Immature natural killer cell (primary cell): ENCODE results near the gene PRPF6. TPM values are rescaled to one million over a fixed set of nuclear protein-coding genes. Genes with fewer than 3 reads are reported as not detected.
A peak's percentile ranks its signal among the peaks of the same experiment; 100 is the strongest.

Experiments
- DNase-seq, 3 donors: peaks; one replicate each; pipeline ENCODE4 v3.0.0; 2022; ENCODE audit warnings: mixed read lengths in 1 of 3
- H3K27ac Mint-ChIP-seq, 6 donors: one replicate each; pipeline ENCODE4 v1.8.0; 2020; ENCODE audit warnings: mixed read lengths in 6 of 6, mild to moderate bottlenecking in 5 of 6, inconsistent platforms in 4 of 6, moderate library complexity in 3 of 6
- H3K27me3 Mint-ChIP-seq, 3 donors: one replicate each; pipeline ENCODE4 v1.8.0; 2020 to 2021; ENCODE audit warnings: low read depth in 3 of 3, mild to moderate bottlenecking in 3 of 3, mixed read lengths in 3 of 3, moderate library complexity in 3 of 3, inconsistent platforms in 1 of 3
- H3K36me3 Mint-ChIP-seq, 3 donors: one replicate each; pipeline ENCODE4 v1.8.0; 2020; ENCODE audit warnings: mixed read lengths in 3 of 3, inconsistent platforms in 2 of 3, mild to moderate bottlenecking in 2 of 3
- H3K4me1 Mint-ChIP-seq, 2 donors: one replicate each; pipeline ENCODE4 v1.8.0; 2020; ENCODE audit warnings: inconsistent platforms in 2 of 2, mild to moderate bottlenecking in 2 of 2, mixed read lengths in 2 of 2, moderate library complexity in 1 of 2
- H3K4me3 Mint-ChIP-seq, 5 donors: one replicate each; pipeline ENCODE4 v1.8.0; 2020; ENCODE audit warnings: mild to moderate bottlenecking in 5 of 5, mixed read lengths in 5 of 5, inconsistent platforms in 3 of 5, moderate library complexity in 3 of 5
- H3K9me3 Mint-ChIP-seq, 6 donors: one replicate each; pipeline ENCODE4 v1.8.0; 2020; ENCODE audit warnings: mild to moderate bottlenecking in 6 of 6, mixed read lengths in 6 of 6, inconsistent platforms in 4 of 6, moderate library complexity in 3 of 6
- polyA plus RNA-seq, 3 donors: library from polyadenylated mRNA; unstranded; fragments of 300-500 nt; fragmentation: Illumina TruSeq; gene quantifications; one replicate each; pipeline ENCODE4 v1.2.3, GENCODE V29; 2021

Gene PRPF6
- polyA plus RNA-seq, 3 donors from 2014 or later, result 52.6 to 94.4 (median 63.1) TPM

GRCh38 chr20:64025826-64026412 lies 45.0 kb downstream of the PRPF6 start:
- H3K9me3 Mint-ChIP-seq, result no peaks in the 10 kb centered on the region

GRCh38 chr20:64027981-64028685 lies 47.2 kb downstream of the PRPF6 start:
- Mint-ChIP-seq H3K4me3 (no peak overlapping the region), H3K27ac (no peak overlapping the region), H3K27me3 (peaks cover 0 to 2% (median 1%) of the 10 kb centered on the region in 3 donors), H3K9me3 (no peaks in the 10 kb centered on the region), H3K36me3 (peaks cover 0 to 29% (median 10%) of the 10 kb centered on the region in 3 donors), H3K4me1 (no peaks in the 10 kb centered on the region)
- no peak for DNase-seq

More at GRCh38 chr20:64025826-64026412, 45.0 kb downstream of the PRPF6 start:
- Mint-ChIP-seq H3K27ac (no peak overlapping the region), H3K36me3 (peaks cover 5 to 31% (median 10%) of the 10 kb centered on the region in 3 donors), H3K4me3 (no peak overlapping the region), H3K4me1 (peaks cover 0 to 2% of the 10 kb centered on the region in 2 donors), H3K27me3 (peaks cover 0 to 2% (median 1%) of the 10 kb centered on the region in 3 donors)
- DNase-seq, result no peak

GRCh38 chr20:64029293-64030117 lies 48.6 kb downstream of the PRPF6 start:
- DNase-seq, result no peak
- H3K4me1 Mint-ChIP-seq, result no peaks in the 10 kb centered on the region
- no peak overlapping the region for H3K4me3 Mint-ChIP-seq
- peaks cover 0 to 18% (median 5%) of the 10 kb centered on the region in 3 donors for H3K36me3 Mint-ChIP-seq
- H3K9me3 Mint-ChIP-seq, result no peaks in the 10 kb centered on the region
- no peak overlapping the region for H3K27ac Mint-ChIP-seq
- peaks cover 0 to 2% (median 0%) of the 10 kb centered on the region in 3 donors for H3K27me3 Mint-ChIP-seq

- no peak for DNase-seq
- Mint-ChIP-seq H3K27ac (no peak overlapping the region), H3K4me3 (no peak overlapping the region), H3K36me3 (peaks cover 0 to 18% (median 5%) of the 10 kb centered on the region in 3 donors), H3K27me3 (peaks cover 0 to 3% (median 2%) of the 10 kb centered on the region in 3 donors), H3K9me3 (no peaks in the 10 kb centered on the region), H3K4me1 (no peaks in the 10 kb centered on the region)
Observed at GRCh38 chr20:64030371-64031134, 49.6 kb downstream of the PRPF6 start.

- Mint-ChIP-seq H3K36me3 (peaks cover 0 to 16% (median 5%) of the 10 kb centered on the region in 3 donors), H3K27me3 (peaks cover 0 to 2% (median 1%) of the 10 kb centered on the region in 3 donors), H3K4me3 (no peak overlapping the region), H3K27ac (no peak overlapping the region), H3K4me1 (no peaks in the 10 kb centered on the region), H3K9me3 (no peaks in the 10 kb centered on the region)
- DNase-seq, result no peak
Observed at GRCh38 chr20:64031822-64032314, 50.9 kb downstream of the PRPF6 start.

- Mint-ChIP-seq H3K4me1 (peaks cover 0 to 4% of the 10 kb centered on the region in 2 donors), H3K4me3 (no peak overlapping the region), H3K36me3 (peaks cover 0 to 11% (median under 1%) of the 10 kb centered on the region in 3 donors), H3K27ac (no peak overlapping the region), H3K27me3 (peaks cover 1 to 5% (median 2%) of the 10 kb centered on the region in 3 donors), H3K9me3 (no peaks in the 10 kb centered on the region)
- DNase-seq, result no peak
Observed at GRCh38 chr20:64032706-64033624, 52.0 kb downstream of the PRPF6 start.

GRCh38 chr20:64033981-64034493 lies 53.1 kb downstream of the PRPF6 start:
- Mint-ChIP-seq H3K36me3 (peaks cover 0 to 7% (median 0%) of the 10 kb centered on the region in 3 donors), H3K4me3 (no peak overlapping the region), H3K9me3 (no peaks in the 10 kb centered on the region), H3K27ac (peak overlapping the region in 1 of 6 donors; percentile 48), H3K4me1 (peaks cover 0 to 4% of the 10 kb centered on the region in 2 donors), H3K27me3 (peaks cover 1 to 5% (median 2%) of the 10 kb centered on the region in 3 donors)
- no peak for DNase-seq

- Mint-ChIP-seq H3K4me3 (peak overlapping the region in 2 of 5 donors; percentile 33 to 61), H3K27me3 (peaks cover 3 to 5% (median 5%) of the 10 kb centered on the region in 3 donors), H3K36me3 (peaks cover 0 to 7% (median 0%) of the 10 kb centered on the region in 3 donors), H3K4me1 (peaks cover 0 to 4% of the 10 kb centered on the region in 2 donors), H3K9me3 (no peaks in the 10 kb centered on the region), H3K27ac (no peak overlapping the region)
- no peak for DNase-seq
Observed at GRCh38 chr20:64035066-64035932, 54.4 kb downstream of the PRPF6 start.

GRCh38 chr20:64035933-64036345 lies 55.0 kb downstream of the PRPF6 start, which contains the start of gene C20orf204:
Gene C20orf204, plus strand, starts transcription at chr20:64036182. Its CDS starts 142 bp downstream, at chr20:64036324.
- Mint-ChIP-seq H3K4me1 (peaks cover 0 to 5% of the 10 kb centered on the region in 2 donors), H3K9me3 (no peaks in the 10 kb centered on the region), H3K27ac (no peak within 1 kb of the TSS), H3K36me3 (peaks cover 0 to 3% (median 0%) of the 10 kb centered on the region in 3 donors), H3K4me3 (peak within 1 kb of the TSS in 2 of 5 donors; percentile 33 to 61), H3K27me3 (peaks cover 3 to 5% (median 5%) of the 10 kb centered on the region in 3 donors)
- no peak for DNase-seq

GRCh38 chr20:64036346-64037198 lies 55.6 kb downstream of the PRPF6 start:
- no peak overlapping the region for H3K27ac Mint-ChIP-seq

GRCh38 chr20:64037199-64037497 lies 56.2 kb downstream of the PRPF6 start:
- Mint-ChIP-seq H3K4me3 (no peak overlapping the region), H3K4me1 (peaks cover 0 to 12% of the 10 kb centered on the region in 2 donors), H3K36me3 (peaks cover 0 to 3% (median 0%) of the 10 kb centered on the region in 3 donors), H3K9me3 (no peaks in the 10 kb centered on the region), H3K27me3 (peaks cover 3 to 7% (median 6%) of the 10 kb centered on the region in 3 donors), H3K27ac (no peak overlapping the region)
- DNase-seq, result no peak

More at GRCh38 chr20:64036346-64037198, 55.6 kb downstream of the PRPF6 start:
- Mint-ChIP-seq H3K4me1 (peaks cover 0 to 8% of the 10 kb centered on the region in 2 donors), H3K27me3 (peaks cover 3 to 7% (median 5%) of the 10 kb centered on the region in 3 donors), H3K9me3 (no peaks in the 10 kb centered on the region), H3K4me3 (no peak overlapping the region), H3K36me3 (peaks cover 0 to 3% (median 0%) of the 10 kb centered on the region in 3 donors)
- DNase-seq, result no peak
